ENCODE data around the gene KIDINS220.
A peak's percentile ranks its signal among the peaks of the same experiment; 100 is the strongest.
"Not testable (repeated sequence)": the region's sequence is repeated elsewhere in the genome, so short reads cannot be mapped to it uniquely, and the experiment has no call there.

The KIDINS220 gene

GRCh38 chr2:8750221-8750620, 87.2 kb downstream of the KIDINS220 start:
- no peak for DNase-seq

- no peak for DNase-seq
These were observed 94.2 kb downstream of the KIDINS220 start for GRCh38 chr2:8743261-8743660.

- DNase-seq, result no peak
These were observed 97.3 kb downstream of the KIDINS220 start for GRCh38 chr2:8740136-8740535.

- no peak for DNase-seq
These were observed 99.7 kb downstream of the KIDINS220 start for GRCh38 chr2:8737571-8738175.

GRCh38 chr2:8732601-8733000, 104.8 kb downstream of the KIDINS220 start:
- DNase-seq, result no peak

GRCh38 chr2:8729939-8730338, 107.5 kb downstream of the KIDINS220 start:
- DNase-seq, result no peak

- not testable (repeated sequence) for DNase-seq
These were observed 108.3 kb downstream of the KIDINS220 start for GRCh38 chr2:8729101-8729500.

- no peak for DNase-seq
These were observed 109.0 kb downstream of the KIDINS220 start for GRCh38 chr2:8728305-8729015.

- no peak for DNase-seq
These were observed 111.6 kb downstream of the KIDINS220 start for GRCh38 chr2:8725838-8726237.

- no peak for DNase-seq
These were observed 114.4 kb downstream of the KIDINS220 start for GRCh38 chr2:8722986-8723385.

- no peak for DNase-seq
These were observed 116.0 kb downstream of the KIDINS220 start for GRCh38 chr2:8721410-8721809.

GRCh38 chr2:8720741-8721140, 116.7 kb downstream of the KIDINS220 start:
- no peak for DNase-seq

GRCh38 chr2:8719528-8719927, 117.9 kb downstream of the KIDINS220 start:
- DNase-seq, result no peak

GRCh38 chr2:8714971-8715370, 122.4 kb downstream of the KIDINS220 start:
- DNase-seq, result no peak

- no peak for DNase-seq
These were observed 123.1 kb downstream of the KIDINS220 start for GRCh38 chr2:8714283-8714682.

- no peak for DNase-seq
These were observed 126.5 kb downstream of the KIDINS220 start for GRCh38 chr2:8710951-8711350.

GRCh38 chr2:8709611-8710010, 127.8 kb downstream of the KIDINS220 start:
- no peak for DNase-seq

- DNase-seq, result no peak
These were observed 132.5 kb downstream of the KIDINS220 start for GRCh38 chr2:8704906-8705305.

- no peak for DNase-seq
These were observed 135.6 kb downstream of the KIDINS220 start for GRCh38 chr2:8701681-8702379.

- no peak for DNase-seq
These were observed 137.6 kb downstream of the KIDINS220 start for GRCh38 chr2:8699839-8700238.

GRCh38 chr2:8697190-8697589, 140.2 kb downstream of the KIDINS220 start:
- DNase-seq, result no peak

GRCh38 chr2:8694737-8695136, 142.7 kb downstream of the KIDINS220 start:
- DNase-seq, result no peak

- DNase-seq, result peak; percentile 30
These were observed 144.1 kb downstream of the KIDINS220 start for GRCh38 chr2:8693157-8693821.

GRCh38 chr2:8692783-8693156, 144.6 kb downstream of the KIDINS220 start:
- DNase-seq, result no peak

Measured in activated T-cell treated with anti-CD3 and anti-CD28 coated beads, Interleukin-2, amount 50 U/mL, for 1 hour (primary cell).